GM12878 (cell line): Measurements from ENCODE around the gene PIGM. TPM values are rescaled to one million over a fixed set of nuclear protein-coding genes. Genes with fewer than 3 reads are reported as not detected.

Source experiments
- ATAC-seq: fragments of 200-7000 bp; cut with Tn5 transposase; 3 replicates; pipeline ENCODE4 v1.9.1; 2020; ENCODE audit warnings: mild to moderate bottlenecking, moderate library complexity
- BruUV-seq: library from RNA; stranded (reverse); fragments of 400-500 nt; replicated peaks from 2 replicates; lab custom pipeline; 2021; lab: Mats Ljungman, UMichigan
- CTCF ChIA-PET: fragments of 300-600 bp; sonication (Branson Sonifier 250); formaldehyde crosslinking; extraction: SDS; loops from one replicate; lab custom pipeline; 2021; ENCODE audit warnings: inconsistent platforms; lab: Yijun Ruan, JAX
- POLR2A ChIA-PET: fragments of 350-600 bp; formaldehyde crosslinking; extraction: SDS; loops from one replicate; lab custom pipeline; 2021; ENCODE audit warnings: inconsistent platforms; lab: Charles Lee
- RAD21 ChIA-PET: fragments of 300-600 bp; sonication (Branson Sonifier 250); formaldehyde crosslinking; loops from one replicate; lab custom pipeline; 2023; ENCODE audit warnings: antibody characterized with exemption; ENCODE audit not compliant: unreplicated experiment; lab: Charles Lee
- SMC1A ChIA-PET: fragments of 300-600 bp; sonication (Branson Sonifier 250); formaldehyde crosslinking; loops from one replicate; lab custom pipeline; 2023; ENCODE audit not compliant: unreplicated experiment, uncharacterized antibody; lab: Charles Lee
- DNase-seq: peaks from one replicate; pipeline ENCODE4 v3.0.0-alpha.2; 2011; ENCODE audit warnings: low read depth, low spot score
- FAIRE-seq: peaks from 3 replicates; lab custom pipeline; 2011; peaks lifted over from hg19 to GRCh38; lab: Jason Lieb, UNC
- H2AFZ ChIP-seq: 2 replicates; pipeline ENCODE4 v1.6.0; 2011; ENCODE audit warnings: low read depth, low read length, control low read depth; ENCODE audit not compliant: control insufficient read depth
- H3K27ac ChIP-seq: 2 replicates; pipeline ENCODE4 v1.5.1; 2011; ENCODE audit warnings: control low read depth; ENCODE audit not compliant: control insufficient read depth, insufficient read depth
- H3K27me3 ChIP-seq, 2 experiments: replicated peaks in 1 of 2; 2 replicates each; pipeline versions ENCODE4 v1.6.0 to v1.6.1; 2011; ENCODE audit warnings: low read length in 1 of 2; ENCODE audit not compliant: control insufficient read depth in 2 of 2, insufficient read depth in 2 of 2
- H3K36me3 ChIP-seq, 2 experiments: 2 replicates each; pipeline ENCODE4 v1.5.1; 2011; ENCODE audit warnings: low read length in 1 of 2; ENCODE audit not compliant: control insufficient read depth in 2 of 2, insufficient read depth in 2 of 2
- H3K4me1 ChIP-seq: 2 replicates; pipeline ENCODE4 v1.6.1; 2011; ENCODE audit warnings: mild to moderate bottlenecking, low read length, moderate library complexity, mixed read lengths; ENCODE audit not compliant: control insufficient read depth, insufficient read depth
- H3K4me2 ChIP-seq: 2 replicates; pipeline ENCODE4 v1.6.0; 2011; ENCODE audit warnings: control low read depth; ENCODE audit not compliant: control insufficient read depth, insufficient read depth
- H3K4me3 ChIP-seq: fragments of 200-600 bp; sonication (generic); 2 replicates; pipeline ENCODE4 v1.5.1; 2016
- H3K79me2 ChIP-seq: 2 replicates; pipeline ENCODE4 v1.6.0; 2011; ENCODE audit warnings: low read length; ENCODE audit not compliant: control insufficient read depth, insufficient read depth
- H3K9ac ChIP-seq: 2 replicates; pipeline ENCODE4 v1.8.0; 2011; ENCODE audit warnings: low read length, control low read depth, mixed read lengths; ENCODE audit not compliant: control insufficient read depth, insufficient read depth
- H3K9me3 ChIP-seq: replicated peaks from 3 replicates; pipeline ENCODE4 v1.5.1; 2011; ENCODE audit warnings: mild to moderate bottlenecking, low read length; ENCODE audit not compliant: control insufficient read depth, insufficient read depth
- H4K20me1 ChIP-seq: 2 replicates; pipeline ENCODE4 v1.6.0; 2011; ENCODE audit not compliant: control insufficient read depth, insufficient read depth
- HDAC6 ChIP-seq: fragments of 200-600 bp; sonication (generic); IDR thresholded peaks from one replicate; pipeline ENCODE4 v1.8.0; 2017; ENCODE audit warnings: antibody characterized with exemption; ENCODE audit not compliant: unreplicated experiment
- HDGF ChIP-seq: fragments of 450-650 bp; IDR thresholded peaks from 2 replicates; pipeline ENCODE4 v1.6.1; 2016; ENCODE audit warnings: antibody characterized with exemption
- JUND ChIP-seq: IDR thresholded peaks from 2 replicates; pipeline ENCODE4 v1.6.1; 2012; ENCODE audit warnings: low read depth, mild to moderate bottlenecking, low read length, improper control_type of control experiment, moderate library complexity
- NR2C2 ChIP-seq: IDR thresholded peaks from 2 replicates; pipeline ENCODE4 v1.6.1; 2011; ENCODE audit warnings: borderline replicate concordance, low read depth; ENCODE audit not compliant: control insufficient read depth, insufficient read length
- YY1 ChIP-seq: IDR thresholded peaks from 2 replicates; pipeline ENCODE4 v1.6.1; 2011; ENCODE audit warnings: low read depth, mild to moderate bottlenecking, low read length
- WGBS: methylation state at CpG from one replicate; pipeline ENCODE4 v1.1.6; 2016; ENCODE audit warnings: low lambda C conversion rate; ENCODE audit not compliant: insufficient replicate concordance, insufficient coverage; ENCODE audit errors: missing lambda C conversion rate; 5-methylcytosine and 5-hydroxymethylcytosine counted together
- in situ Hi-C: fragments of 300-500 bp; cut with MboI; formaldehyde crosslinking; loops from 9 replicates; pipeline ENCODE4 v1.14.3; 2018; ENCODE audit warnings: mixed read lengths
- intact Hi-C: fragments of 100-400 bp; cut with micrococcal nuclease; formaldehyde crosslinking; loops from one replicate; pipeline ENCODE4 v1.14.2; 2022; ENCODE audit not compliant: unreplicated experiment
- polyA plus RNA-seq, 11 experiments: library from polyadenylated mRNA; depleted of rRNA in 4 of 11; unstranded in 6 of 11; stranded (reverse) in 5 of 11; fragments of >200 nt; fragmentation: Nextera tagmentation in 4 of 11; fragmentation: Illumina TruSeq in 1 of 11; extraction: Ambion mirVana in 4 of 11; extraction: Trizol in 1 of 11; gene quantifications; 1 replicate in 1 of 11; 2 replicates in 10 of 11; pipeline versions ENCODE4 v1.2.1 to v1.2.3, GENCODE V29; 2011 to 2016; ENCODE audit warnings: inconsistent platforms in 2 of 11, missing spikeins in 2 of 11, low read depth in 1 of 11
- total RNA-seq, 4 experiments: library from RNA; depleted of rRNA in 3 of 4; stranded (reverse); fragments of >200 nt in 3 of 4; fragmentation: Illumina TruSeq in 1 of 4; extraction: Trizol in 1 of 4; gene quantifications; 2 replicates each; pipeline versions ENCODE4 v1.2.1 to v1.2.3, GENCODE V29; 2013 to 2021
- TF ChIP-seq, protein P1 (sequence below): fragments of 150-350 bp; IDR thresholded peaks from 2 replicates; pipeline ENCODE4 v1.6.1; 2016; ENCODE audit warnings: low read depth, low read length

Gene PIGM
- total and polyA plus RNA-seq, 10 of the 15 experiments (the other 5 are each of a cell fraction or from before 2014, with no cell fraction given) = 2.6 to 6.1 (median 4.6) TPM

DNA sequence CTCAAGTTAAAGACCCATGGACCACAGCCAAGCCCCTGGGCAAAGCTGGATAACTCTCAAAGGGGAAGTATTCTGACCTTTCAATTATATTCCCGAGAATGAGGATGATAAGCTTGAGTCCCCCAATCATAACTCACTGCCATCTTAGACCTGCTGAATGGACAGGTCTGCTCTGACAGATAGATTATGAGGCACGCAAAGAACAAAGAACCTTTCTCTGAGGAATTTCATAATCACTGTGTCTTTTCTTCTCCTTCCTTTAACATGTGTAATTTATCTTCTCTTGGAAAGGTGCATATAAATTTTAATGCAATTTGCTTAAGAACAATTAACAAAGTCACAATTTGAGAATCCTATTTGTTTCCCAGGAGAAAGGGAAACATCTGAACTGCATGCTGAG lies 22.0 kb downstream of the PIGM start:
- H2AFZ ChIP-seq = no peak overlapping the region
- no TSS peak for BruUV-seq
- RAD21 ChIA-PET = interaction anchor here (5.5 to 6.4 kb wide), 2 partner anchors 74 to 116 kb away, joined by 88 to 113 read pairs; no protein-coding TSS in a partner anchor
- H3K4me3 ChIP-seq = no peak overlapping the region
- no peak for FAIRE-seq
- H3K27me3 ChIP-seq = no peaks in the 10 kb centered on the region; a peak in 2 of 4 replicates
- CTCF ChIA-PET = interaction anchor here (1.5 to 12.5 kb wide), 7 partner anchors 14 to 210 kb away, joined by 3 to 422 read pairs (median 49); partner anchors contain the start of genes FCRL6, KCNJ9 and TAGLN2
- H3K9ac ChIP-seq = no peak overlapping the region
- TF ChIP-seq NR2C2 (no peak), HDGF (no peak), JUND (no peak), HDAC6 (no peak), YY1 (no peak)
- TF ChIP-seq, protein P1, sequence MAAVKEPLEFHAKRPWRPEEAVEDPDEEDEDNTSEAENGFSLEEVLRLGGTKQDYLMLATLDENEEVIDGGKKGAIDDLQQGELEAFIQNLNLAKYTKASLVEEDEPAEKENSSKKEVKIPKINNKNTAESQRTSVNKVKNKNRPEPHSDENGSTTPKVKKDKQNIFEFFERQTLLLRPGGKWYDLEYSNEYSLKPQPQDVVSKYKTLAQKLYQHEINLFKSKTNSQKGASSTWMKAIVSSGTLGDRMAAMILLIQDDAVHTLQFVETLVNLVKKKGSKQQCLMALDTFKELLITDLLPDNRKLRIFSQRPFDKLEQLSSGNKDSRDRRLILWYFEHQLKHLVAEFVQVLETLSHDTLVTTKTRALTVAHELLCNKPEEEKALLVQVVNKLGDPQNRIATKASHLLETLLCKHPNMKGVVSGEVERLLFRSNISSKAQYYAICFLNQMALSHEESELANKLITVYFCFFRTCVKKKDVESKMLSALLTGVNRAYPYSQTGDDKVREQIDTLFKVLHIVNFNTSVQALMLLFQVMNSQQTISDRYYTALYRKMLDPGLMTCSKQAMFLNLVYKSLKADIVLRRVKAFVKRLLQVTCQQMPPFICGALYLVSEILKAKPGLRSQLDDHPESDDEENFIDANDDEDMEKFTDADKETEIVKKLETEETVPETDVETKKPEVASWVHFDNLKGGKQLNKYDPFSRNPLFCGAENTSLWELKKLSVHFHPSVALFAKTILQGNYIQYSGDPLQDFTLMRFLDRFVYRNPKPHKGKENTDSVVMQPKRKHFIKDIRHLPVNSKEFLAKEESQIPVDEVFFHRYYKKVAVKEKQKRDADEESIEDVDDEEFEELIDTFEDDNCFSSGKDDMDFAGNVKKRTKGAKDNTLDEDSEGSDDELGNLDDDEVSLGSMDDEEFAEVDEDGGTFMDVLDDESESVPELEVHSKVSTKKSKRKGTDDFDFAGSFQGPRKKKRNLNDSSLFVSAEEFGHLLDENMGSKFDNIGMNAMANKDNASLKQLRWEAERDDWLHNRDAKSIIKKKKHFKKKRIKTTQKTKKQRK = no peak
- TF ChIP-seq, all 136 proteins: peak for 0
- Histone ChIP-seq H3K36me3 (no peaks in the 10 kb centered on the region), H3K79me2 (no peaks in the 10 kb centered on the region), H3K27ac (no peak overlapping the region), H3K4me2 (no peak overlapping the region), H3K9me3 (no peaks in the 10 kb centered on the region), H4K20me1 (no peaks in the 10 kb centered on the region), H3K4me1 (no peaks in the 10 kb centered on the region)
- 42% methylated on average over 2 of the region's 2 CpGs for WGBS
- DNase-seq (no peak), ATAC-seq (no peak)
- ChIA-PET SMC1A (interaction anchor here (1.3 to 8.4 kb wide), 3 partner anchors 69 to 210 kb away, joined by 7 to 122 read pairs (median 65); partner anchors contain the start of gene FCRL6), POLR2A (interaction anchor here (0.7 kb wide), 1 partner anchor 89 kb away, joined by 3 read pairs; no protein-coding TSS in a partner anchor)
- intact Hi-C loops (loop anchor here (5.0 kb wide), 2 partner anchors 588 to 798 kb away; no protein-coding TSS in a partner anchor), in situ Hi-C loops (loop anchor here (5.0 kb wide), 2 partner anchors 72 to 212 kb away; no protein-coding TSS in a partner anchor)
